ENCODE data around the gene TARBP2.

- TF ChIP-seq, protein P1, sequence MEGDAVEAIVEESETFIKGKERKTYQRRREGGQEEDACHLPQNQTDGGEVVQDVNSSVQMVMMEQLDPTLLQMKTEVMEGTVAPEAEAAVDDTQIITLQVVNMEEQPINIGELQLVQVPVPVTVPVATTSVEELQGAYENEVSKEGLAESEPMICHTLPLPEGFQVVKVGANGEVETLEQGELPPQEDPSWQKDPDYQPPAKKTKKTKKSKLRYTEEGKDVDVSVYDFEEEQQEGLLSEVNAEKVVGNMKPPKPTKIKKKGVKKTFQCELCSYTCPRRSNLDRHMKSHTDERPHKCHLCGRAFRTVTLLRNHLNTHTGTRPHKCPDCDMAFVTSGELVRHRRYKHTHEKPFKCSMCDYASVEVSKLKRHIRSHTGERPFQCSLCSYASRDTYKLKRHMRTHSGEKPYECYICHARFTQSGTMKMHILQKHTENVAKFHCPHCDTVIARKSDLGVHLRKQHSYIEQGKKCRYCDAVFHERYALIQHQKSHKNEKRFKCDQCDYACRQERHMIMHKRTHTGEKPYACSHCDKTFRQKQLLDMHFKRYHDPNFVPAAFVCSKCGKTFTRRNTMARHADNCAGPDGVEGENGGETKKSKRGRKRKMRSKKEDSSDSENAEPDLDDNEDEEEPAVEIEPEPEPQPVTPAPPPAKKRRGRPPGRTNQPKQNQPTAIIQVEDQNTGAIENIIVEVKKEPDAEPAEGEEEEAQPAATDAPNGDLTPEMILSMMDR (IDR thresholded peaks at IDR 0.05): no peak
- TF ChIP-seq HOXA7 (CRISPR knock-in tag; IDR thresholded peaks at IDR 0.05) (no peak), RNF2 (IDR thresholded peaks at IDR 0.05; ENCODE audit: borderline replicate concordance, low read depth) (no peak), POLR2A (IDR thresholded peaks at IDR 0.05; ENCODE audit: low read length) (peak; percentile 24; the same call in 1 of the 2 replicates), EP300 (IDR thresholded peaks at IDR 0.05) (no peak), NR3C1 (IDR thresholded peaks at IDR 0.05) (no peak)
- TF ChIP-seq, protein P2, sequence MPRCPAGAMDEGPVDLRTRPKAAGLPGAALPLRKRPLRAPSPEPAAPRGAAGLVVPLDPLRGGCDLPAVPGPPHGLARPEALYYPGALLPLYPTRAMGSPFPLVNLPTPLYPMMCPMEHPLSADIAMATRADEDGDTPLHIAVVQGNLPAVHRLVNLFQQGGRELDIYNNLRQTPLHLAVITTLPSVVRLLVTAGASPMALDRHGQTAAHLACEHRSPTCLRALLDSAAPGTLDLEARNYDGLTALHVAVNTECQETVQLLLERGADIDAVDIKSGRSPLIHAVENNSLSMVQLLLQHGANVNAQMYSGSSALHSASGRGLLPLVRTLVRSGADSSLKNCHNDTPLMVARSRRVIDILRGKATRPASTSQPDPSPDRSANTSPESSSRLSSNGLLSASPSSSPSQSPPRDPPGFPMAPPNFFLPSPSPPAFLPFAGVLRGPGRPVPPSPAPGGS (IDR thresholded peaks at IDR 0.05): no peak
These were observed 7.3 kb upstream of the TARBP2 start for GRCh38 chr12:53493610-53494391.

All from A549 (cell line).